ENCODE measurements around the gene RAB11FIP4.

The RAB11FIP4 gene

GRCh38 chr17:31476525-31477416 is 85.3 kb downstream of the RAB11FIP4 start:
- TF ChIP-seq POLR2AphosphoS5 (IDR thresholded peaks at IDR 0.05; ENCODE audit: low read depth), result no peak
- TF ChIP-seq CTCF (IDR thresholded peaks at IDR 0.05; ENCODE audit: insufficient read depth, low read length), result no peak
- TF ChIP-seq SPI1 (IDR thresholded peaks at IDR 0.05; ENCODE audit: borderline replicate concordance, low read depth), result no peak
- no peak for TF ChIP-seq REST (IDR thresholded peaks at IDR 0.05; ENCODE audit: insufficient replicate concordance, low read depth)
- no peak for TF ChIP-seq GABPA (IDR thresholded peaks at IDR 0.05; ENCODE audit: low read depth)
- no peak for DNase-seq (ENCODE audit: low read depth in 1 of 2, low spot score in 1 of 2)
- Histone ChIP-seq H3K27ac (replicated peaks) (no peak overlapping the region), H3K27me3 (ENCODE audit: insufficient read depth, poor library complexity, severe bottlenecking) (no peaks in the 10 kb centered on the region), H3K4me3 (replicated peaks; ENCODE audit: insufficient read depth, low read length) (no peak overlapping the region)

GRCh38 chr17:31477417-31478055 is 86.1 kb downstream of the RAB11FIP4 start:
- Histone ChIP-seq H3K27ac (replicated peaks) (no peak overlapping the region), H3K4me3 (replicated peaks; ENCODE audit: insufficient read depth, low read length) (no peak overlapping the region), H3K27me3 (ENCODE audit: insufficient read depth, poor library complexity, severe bottlenecking) (no peaks in the 10 kb centered on the region)
- TF ChIP-seq SPI1 (IDR thresholded peaks at IDR 0.05; ENCODE audit: borderline replicate concordance, low read depth) (no peak), REST (IDR thresholded peaks at IDR 0.05; ENCODE audit: insufficient replicate concordance, low read depth) (no peak), CTCF (IDR thresholded peaks at IDR 0.05; ENCODE audit: insufficient read depth, low read length) (no peak), GABPA (IDR thresholded peaks at IDR 0.05; ENCODE audit: low read depth) (no peak), POLR2AphosphoS5 (IDR thresholded peaks at IDR 0.05; ENCODE audit: low read depth) (no peak)
- no peak for DNase-seq (ENCODE audit: low read depth in 1 of 2, low spot score in 1 of 2)

- no peak overlapping the region for H3K27ac ChIP-seq (replicated peaks)
- H3K4me3 ChIP-seq (replicated peaks; ENCODE audit: insufficient read depth, low read length), result no peak overlapping the region
- TF ChIP-seq CTCF (IDR thresholded peaks at IDR 0.05; ENCODE audit: insufficient read depth, low read length) (no peak), GABPA (IDR thresholded peaks at IDR 0.05; ENCODE audit: low read depth) (no peak)
- no peak for DNase-seq (ENCODE audit: low read depth in 1 of 2, low spot score in 1 of 2)
- no peaks in the 10 kb centered on the region for H3K27me3 ChIP-seq (ENCODE audit: insufficient read depth, poor library complexity, severe bottlenecking)
Measured at GRCh38 chr17:31479062-31479408, 87.6 kb downstream of the RAB11FIP4 start.
